Measurements from ENCODE around the gene MANBA. TPM values are rescaled to one million over a fixed set of nuclear protein-coding genes. Genes with fewer than 3 reads are reported as not detected.

Gene MANBA
- polyA plus RNA-seq, 3 donors, result 80.8 to 94.4 (median 88.7) TPM

DNA sequence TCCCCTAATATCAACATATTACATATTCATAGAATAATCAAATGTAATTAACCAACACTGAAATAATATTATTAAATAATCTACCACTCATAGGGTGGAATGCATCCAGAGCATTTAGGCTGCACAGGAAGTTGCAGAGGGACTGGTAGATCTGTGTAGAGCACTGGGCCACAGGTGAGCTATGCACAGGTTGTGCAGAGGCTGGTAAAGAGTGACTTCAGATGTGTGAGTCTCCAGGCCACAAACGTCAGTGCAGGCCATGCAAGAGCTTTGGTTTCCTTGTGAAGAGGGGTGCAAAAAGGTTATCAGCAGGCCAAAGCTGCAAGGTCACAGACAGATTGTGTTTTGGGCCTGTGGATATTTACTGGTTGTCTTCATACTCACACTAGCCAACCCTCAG, 25.5 kb upstream of the MANBA start:
- Histone ChIP-seq H3K9ac (ENCODE audit: insufficient read depth, low read length, poor library complexity, severe bottlenecking) (no peak overlapping the region), H2AFZ (ENCODE audit: insufficient read depth, low read depth, low read length, poor library complexity, severe bottlenecking) (no peak overlapping the region), H3K27ac (ENCODE audit: low read depth in 1 of 2, low read length in 2 of 2) (no peak overlapping the region), H3K4me2 (replicated peaks; ENCODE audit: extremely low read depth, low read length, poor library complexity, severe bottlenecking) (no peak overlapping the region), H3K79me2 (ENCODE audit: insufficient read depth, low read length) (no peaks in the 10 kb centered on the region), H3K4me1 (ENCODE audit: control insufficient read depth in 1 of 2, insufficient read depth in 2 of 2, low read length in 2 of 2) (peaks cover 4 to 13% of the 10 kb centered on the region in 2 donors), H3K27me3 (ENCODE audit: control insufficient read depth in 2 of 2, insufficient read depth in 2 of 2, low read length in 2 of 2) (no peaks in the 10 kb centered on the region), H3K36me3 (replicated peaks in 1 of 2; ENCODE audit: control insufficient read depth in 1 of 2, insufficient read depth in 2 of 2, low read length in 2 of 2) (no peaks in the 10 kb centered on the region), H3K4me3 (replicated peaks in 1 of 3; ENCODE audit: low read depth in 2 of 3, low read length in 3 of 3) (no peak overlapping the region), H3K9me3 (replicated peaks in 1 of 2; ENCODE audit: control insufficient read depth in 1 of 2, insufficient read depth in 1 of 2, low read length in 2 of 2) (no peaks in the 10 kb centered on the region), H4K20me1 (ENCODE audit: insufficient read depth, low read length) (peaks cover 10% of the 10 kb centered on the region)
- Mint-ChIP-seq H3K9me3 (peaks cover 0 to 2% (median 0%) of the 10 kb centered on the region in 7 donors), H3K27me3 (ENCODE audit: low read depth in 3 of 3) (no peaks in the 10 kb centered on the region), H3K4me3 (no peak overlapping the region), H3K36me3 (peaks cover 0 to 1% of the 10 kb centered on the region in 2 donors), H3K4me1 (peaks cover 14% of the 10 kb centered on the region), H3K27ac (no peak overlapping the region)
- WGBS (ENCODE audit: insufficient coverage), result 88% methylated on average over 1 of the region's 1 CpG
- DNase-seq, result no peak
- TF ChIP-seq, protein P1, sequence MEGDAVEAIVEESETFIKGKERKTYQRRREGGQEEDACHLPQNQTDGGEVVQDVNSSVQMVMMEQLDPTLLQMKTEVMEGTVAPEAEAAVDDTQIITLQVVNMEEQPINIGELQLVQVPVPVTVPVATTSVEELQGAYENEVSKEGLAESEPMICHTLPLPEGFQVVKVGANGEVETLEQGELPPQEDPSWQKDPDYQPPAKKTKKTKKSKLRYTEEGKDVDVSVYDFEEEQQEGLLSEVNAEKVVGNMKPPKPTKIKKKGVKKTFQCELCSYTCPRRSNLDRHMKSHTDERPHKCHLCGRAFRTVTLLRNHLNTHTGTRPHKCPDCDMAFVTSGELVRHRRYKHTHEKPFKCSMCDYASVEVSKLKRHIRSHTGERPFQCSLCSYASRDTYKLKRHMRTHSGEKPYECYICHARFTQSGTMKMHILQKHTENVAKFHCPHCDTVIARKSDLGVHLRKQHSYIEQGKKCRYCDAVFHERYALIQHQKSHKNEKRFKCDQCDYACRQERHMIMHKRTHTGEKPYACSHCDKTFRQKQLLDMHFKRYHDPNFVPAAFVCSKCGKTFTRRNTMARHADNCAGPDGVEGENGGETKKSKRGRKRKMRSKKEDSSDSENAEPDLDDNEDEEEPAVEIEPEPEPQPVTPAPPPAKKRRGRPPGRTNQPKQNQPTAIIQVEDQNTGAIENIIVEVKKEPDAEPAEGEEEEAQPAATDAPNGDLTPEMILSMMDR (IDR thresholded peaks at IDR 0.05), result no peak
- intact Hi-C loops (cut with micrococcal nuclease), result loop anchor here in 1 of 2 donors (10.0 kb wide), 1 partner anchor 51 kb away; no protein-coding TSS in a partner anchor

DNA sequence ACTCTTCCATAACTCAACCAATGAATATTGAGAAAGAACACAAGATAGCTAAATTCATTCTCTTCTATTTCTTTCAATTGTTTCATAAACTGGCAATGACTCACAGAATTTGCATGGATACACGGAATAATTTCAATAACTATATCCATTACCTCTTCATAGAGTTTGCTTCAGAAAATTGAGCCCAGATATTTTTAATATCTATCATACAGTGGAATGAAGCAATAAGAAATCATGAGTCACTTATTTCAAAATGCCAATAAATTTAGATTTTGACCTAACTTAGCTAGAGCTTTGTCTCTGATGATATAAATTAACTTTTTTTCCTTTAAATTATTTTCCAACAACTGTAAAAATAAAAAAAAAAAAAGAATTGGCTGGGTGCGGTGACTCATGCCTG, 22.2 kb upstream of the MANBA start:
- peaks cover 0 to 7% (median 0%) of the 10 kb centered on the region in 3 donors for H3K27me3 Mint-ChIP-seq (ENCODE audit: low read depth in 3 of 3)
- Histone ChIP-seq H3K79me2 (ENCODE audit: insufficient read depth, low read length) (no peaks in the 10 kb centered on the region), H3K36me3 (replicated peaks in 1 of 2; ENCODE audit: control insufficient read depth in 1 of 2, insufficient read depth in 2 of 2, low read length in 2 of 2) (no peaks in the 10 kb centered on the region), H3K4me2 (replicated peaks; ENCODE audit: extremely low read depth, low read length, poor library complexity, severe bottlenecking) (no peak overlapping the region), H3K4me3 (replicated peaks in 1 of 3; ENCODE audit: low read depth in 2 of 3, low read length in 3 of 3) (no peak overlapping the region), H3K9me3 (replicated peaks in 1 of 2; ENCODE audit: control insufficient read depth in 1 of 2, insufficient read depth in 1 of 2, low read length in 2 of 2) (no peaks in the 10 kb centered on the region), H3K9ac (ENCODE audit: insufficient read depth, low read length, poor library complexity, severe bottlenecking) (no peak overlapping the region), H3K4me1 (ENCODE audit: control insufficient read depth in 1 of 2, insufficient read depth in 2 of 2, low read length in 2 of 2) (peaks cover 20 to 26% of the 10 kb centered on the region in 2 donors), H4K20me1 (ENCODE audit: insufficient read depth, low read length) (no peaks in the 10 kb centered on the region), H2AFZ (ENCODE audit: insufficient read depth, low read depth, low read length, poor library complexity, severe bottlenecking) (no peak overlapping the region), H3K27me3 (ENCODE audit: control insufficient read depth in 2 of 2, insufficient read depth in 2 of 2, low read length in 2 of 2) (no peaks in the 10 kb centered on the region), H3K27ac (ENCODE audit: low read depth in 1 of 2, low read length in 2 of 2) (no peak overlapping the region)
- peak overlapping the region in 1 of 7 donors; percentile 25 for H3K27ac Mint-ChIP-seq
- no peaks in the 10 kb centered on the region for H3K9me3 Mint-ChIP-seq
- peaks cover 26% of the 10 kb centered on the region for H3K4me1 Mint-ChIP-seq
- H3K36me3 Mint-ChIP-seq, result no peaks in the 10 kb centered on the region
- TF ChIP-seq, protein P1 (IDR thresholded peaks at IDR 0.05), result no peak
- WGBS (ENCODE audit: insufficient coverage), result no CpG with 5 or more reads among the region's 2 CpGs
- no peak overlapping the region for H3K4me3 Mint-ChIP-seq
- intact Hi-C loops (cut with micrococcal nuclease), result loop anchor here in 1 of 2 donors (10.0 kb wide), 1 partner anchor 48 kb away; no protein-coding TSS in a partner anchor
- no peak for DNase-seq
